ENCODE measurements around the gene EXPH5.
"Not testable (repeated sequence)": the region's sequence is repeated elsewhere in the genome, so short reads cannot be mapped to it uniquely, and the experiment has no call there.

The EXPH5 gene

GRCh38 chr11:108588287-108588686 lies 5.3 kb downstream of the EXPH5 start:
- no peak for ATAC-seq
- TF ChIP-seq ARNTL (CRISPR knock-in tag; IDR thresholded peaks at IDR 0.05; ENCODE audit: borderline replicate concordance, low read depth) = no peak
- TF ChIP-seq, protein P1, sequence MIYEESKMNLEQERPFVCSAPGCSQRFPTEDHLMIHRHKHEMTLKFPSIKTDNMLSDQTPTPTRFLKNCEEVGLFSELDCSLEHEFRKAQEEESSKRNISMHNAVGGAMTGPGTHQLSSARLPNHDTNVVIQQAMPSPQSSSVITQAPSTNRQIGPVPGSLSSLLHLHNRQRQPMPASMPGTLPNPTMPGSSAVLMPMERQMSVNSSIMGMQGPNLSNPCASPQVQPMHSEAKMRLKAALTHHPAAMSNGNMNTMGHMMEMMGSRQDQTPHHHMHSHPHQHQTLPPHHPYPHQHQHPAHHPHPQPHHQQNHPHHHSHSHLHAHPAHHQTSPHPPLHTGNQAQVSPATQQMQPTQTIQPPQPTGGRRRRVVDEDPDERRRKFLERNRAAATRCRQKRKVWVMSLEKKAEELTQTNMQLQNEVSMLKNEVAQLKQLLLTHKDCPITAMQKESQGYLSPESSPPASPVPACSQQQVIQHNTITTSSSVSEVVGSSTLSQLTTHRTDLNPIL (CRISPR knock-in tag; IDR thresholded peaks at IDR 0.05; ENCODE audit: low read depth) = no peak
- no peak for TF ChIP-seq ESRRG (CRISPR knock-in tag; IDR thresholded peaks at IDR 0.05)
- TF ChIP-seq RARB (CRISPR knock-in tag; IDR thresholded peaks at IDR 0.05) = no peak

DNA sequence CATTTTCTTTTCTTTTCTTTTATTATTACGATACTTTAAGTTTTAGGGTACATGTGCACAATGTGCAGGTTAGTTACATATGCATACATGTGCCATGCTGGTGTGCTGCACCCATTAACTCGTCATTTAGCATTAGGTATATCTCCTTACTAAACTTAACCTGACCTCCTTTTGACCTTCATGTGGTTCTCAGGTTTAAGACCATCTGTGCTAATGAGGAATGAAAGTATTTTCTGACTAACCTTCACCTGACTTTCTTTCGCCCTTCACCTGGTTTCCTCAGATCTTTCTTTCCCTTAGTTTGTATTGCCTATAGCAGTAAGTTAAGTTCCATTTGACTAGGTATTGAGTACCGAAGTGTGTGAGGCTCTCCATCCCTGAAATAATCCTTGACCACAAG lies 6.5 kb downstream of the EXPH5 start:
- ATAC-seq = no peak
- TF ChIP-seq ZC3H10 (CRISPR knock-in tag; IDR thresholded peaks at IDR 0.05) (no peak), TCF4 (CRISPR knock-in tag; IDR thresholded peaks at IDR 0.05; ENCODE audit: borderline replicate concordance) (no peak), ZFP30 (CRISPR knock-in tag; IDR thresholded peaks at IDR 0.05) (no peak), CSRNP3 (CRISPR knock-in tag; IDR thresholded peaks at IDR 0.05) (no peak), ESRRG (CRISPR knock-in tag; IDR thresholded peaks at IDR 0.05) (no peak), CSDC2 (CRISPR knock-in tag; IDR thresholded peaks at IDR 0.05) (no peak), PATZ1 (CRISPR knock-in tag; IDR thresholded peaks at IDR 0.05; ENCODE audit: borderline replicate concordance) (no peak), ARNTL (CRISPR knock-in tag; IDR thresholded peaks at IDR 0.05; ENCODE audit: borderline replicate concordance, low read depth) (no peak), ZNF70 (CRISPR knock-in tag; IDR thresholded peaks at IDR 0.05) (no peak), PPARA (CRISPR knock-in tag; IDR thresholded peaks at IDR 0.05; ENCODE audit: borderline replicate concordance) (no peak), ISL1 (CRISPR knock-in tag; IDR thresholded peaks at IDR 0.05) (no peak), GLIS3 (CRISPR knock-in tag; IDR thresholded peaks at IDR 0.05) (no peak), ZNF565 (CRISPR knock-in tag; conservative IDR thresholded peaks at IDR 0.05; ENCODE audit: low read depth) (no peak), SNAI2 (CRISPR knock-in tag; IDR thresholded peaks at IDR 0.05) (no peak), RARB (CRISPR knock-in tag; IDR thresholded peaks at IDR 0.05) (no peak), TOX (CRISPR knock-in tag; IDR thresholded peaks at IDR 0.05; ENCODE audit: borderline replicate concordance) (no peak)
- TF ChIP-seq, protein P1 (CRISPR knock-in tag; IDR thresholded peaks at IDR 0.05; ENCODE audit: low read depth) = no peak

GRCh38 chr11:108586600-108586999 lies 7.0 kb downstream of the EXPH5 start:
- no peak for ATAC-seq
- TF ChIP-seq CSDC2 (CRISPR knock-in tag; IDR thresholded peaks at IDR 0.05) = no peak
- no peak for TF ChIP-seq ESRRG (CRISPR knock-in tag; IDR thresholded peaks at IDR 0.05)
- no peak for TF ChIP-seq ZFP30 (CRISPR knock-in tag; IDR thresholded peaks at IDR 0.05)
- no peak for TF ChIP-seq CSRNP3 (CRISPR knock-in tag; IDR thresholded peaks at IDR 0.05)
- no peak for TF ChIP-seq PATZ1 (CRISPR knock-in tag; IDR thresholded peaks at IDR 0.05; ENCODE audit: borderline replicate concordance)
- TF ChIP-seq TCF4 (CRISPR knock-in tag; IDR thresholded peaks at IDR 0.05; ENCODE audit: borderline replicate concordance) = no peak
- no peak for TF ChIP-seq ZNF565 (CRISPR knock-in tag; conservative IDR thresholded peaks at IDR 0.05; ENCODE audit: low read depth)
- TF ChIP-seq, protein P1 (CRISPR knock-in tag; IDR thresholded peaks at IDR 0.05; ENCODE audit: low read depth) = no peak
- no peak for TF ChIP-seq SNAI2 (CRISPR knock-in tag; IDR thresholded peaks at IDR 0.05)
- no peak for TF ChIP-seq OSR1 (CRISPR knock-in tag; IDR thresholded peaks at IDR 0.05)
- TF ChIP-seq TOX (CRISPR knock-in tag; IDR thresholded peaks at IDR 0.05; ENCODE audit: borderline replicate concordance) = no peak
- no peak for TF ChIP-seq ARNTL (CRISPR knock-in tag; IDR thresholded peaks at IDR 0.05; ENCODE audit: borderline replicate concordance, low read depth)
- TF ChIP-seq BACH2 (CRISPR knock-in tag; IDR thresholded peaks at IDR 0.05; ENCODE audit: borderline replicate concordance) = no peak
- TF ChIP-seq GLIS3 (CRISPR knock-in tag; IDR thresholded peaks at IDR 0.05) = no peak
- TF ChIP-seq RARB (CRISPR knock-in tag; IDR thresholded peaks at IDR 0.05) = no peak
- TF ChIP-seq ZC3H10 (CRISPR knock-in tag; IDR thresholded peaks at IDR 0.05) = no peak
- no peak for TF ChIP-seq ZNF70 (CRISPR knock-in tag; IDR thresholded peaks at IDR 0.05)
- TF ChIP-seq, protein P2, sequence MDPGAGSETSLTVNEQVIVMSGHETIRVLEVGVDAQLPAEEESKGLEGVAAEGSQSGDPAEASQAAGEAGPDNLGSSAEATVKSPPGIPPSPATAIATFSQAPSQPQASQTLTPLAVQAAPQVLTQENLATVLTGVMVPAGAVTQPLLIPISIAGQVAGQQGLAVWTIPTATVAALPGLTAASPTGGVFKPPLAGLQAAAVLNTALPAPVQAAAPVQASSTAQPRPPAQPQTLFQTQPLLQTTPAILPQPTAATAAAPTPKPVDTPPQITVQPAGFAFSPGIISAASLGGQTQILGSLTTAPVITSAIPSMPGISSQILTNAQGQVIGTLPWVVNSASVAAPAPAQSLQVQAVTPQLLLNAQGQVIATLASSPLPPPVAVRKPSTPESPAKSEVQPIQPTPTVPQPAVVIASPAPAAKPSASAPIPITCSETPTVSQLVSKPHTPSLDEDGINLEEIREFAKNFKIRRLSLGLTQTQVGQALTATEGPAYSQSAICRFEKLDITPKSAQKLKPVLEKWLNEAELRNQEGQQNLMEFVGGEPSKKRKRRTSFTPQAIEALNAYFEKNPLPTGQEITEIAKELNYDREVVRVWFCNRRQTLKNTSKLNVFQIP (CRISPR knock-in tag; IDR thresholded peaks at IDR 0.05; ENCODE audit: borderline replicate concordance, low read depth) = no peak
- no peak for TF ChIP-seq ZNF8 (CRISPR knock-in tag; IDR thresholded peaks at IDR 0.05)

- ATAC-seq = not testable (repeated sequence)
Measured at GRCh38 chr11:108586185-108586584, 7.4 kb downstream of the EXPH5 start.
